Measurements from ENCODE around the gene TMEM245. TPM values are rescaled to one million over a fixed set of nuclear protein-coding genes. Genes with fewer than 3 reads are reported as not detected.

The TMEM245 gene
- total and polyA plus RNA-seq, 2 donors (not counting 1 experiment from before 2014, with no cell fraction given), result 48.2 to 48.8 TPM

- H3K36me3 ChIP-seq (ENCODE audit: control insufficient read depth, insufficient read depth, low read length), result peaks cover 2% of the 10 kb centered on the region
- H3K4me1 ChIP-seq (ENCODE audit: control insufficient read depth, extremely low read depth, insufficient read depth, low read length), result peaks cover 4% of the 10 kb centered on the region
- H3K9ac ChIP-seq (ENCODE audit: insufficient read depth, low read length), result no peak overlapping the region
- H3K27me3 ChIP-seq (ENCODE audit: control insufficient read depth, insufficient read depth, low read length), result no peaks in the 10 kb centered on the region
- no peaks in the 10 kb centered on the region for H3K9me3 ChIP-seq (ENCODE audit: control insufficient read depth, insufficient read depth, low read depth, low read length)
- H4K20me1 ChIP-seq (ENCODE audit: control insufficient read depth, extremely low read depth, insufficient read depth, low read length), result no peaks in the 10 kb centered on the region
- no peak overlapping the region for H3K27ac ChIP-seq (ENCODE audit: insufficient read depth, low read length)
- no peak overlapping the region for H3K4me3 ChIP-seq (replicated peaks in 1 of 4; ENCODE audit: control extremely low read depth in 1 of 4, insufficient read depth in 1 of 4, low read depth in 3 of 4, low read length in 4 of 4)
- DNase-seq (ENCODE audit: low read depth in 2 of 2), result no peak
- TF ChIP-seq EZH2 (IDR thresholded peaks at IDR 0.05; ENCODE audit: low read length, missing control alignments), result no peak
- TF ChIP-seq CTCF (conservative IDR thresholded peaks at IDR 0.05 in 1 of 2, IDR thresholded peaks at IDR 0.05 in 1 of 2; ENCODE audit: low read depth in 1 of 2, low read length in 2 of 2), result no peak
- no peak overlapping the region for H2AFZ ChIP-seq (ENCODE audit: low read length)
- H3K79me2 ChIP-seq (ENCODE audit: control insufficient read depth, insufficient read depth, low read length), result no peaks in the 10 kb centered on the region
- H3K4me2 ChIP-seq (ENCODE audit: extremely low read depth, insufficient read depth, low read length), result no peak overlapping the region
Measured at GRCh38 chr9:109043578-109043977, 76.2 kb downstream of the TMEM245 start.

DNA sequence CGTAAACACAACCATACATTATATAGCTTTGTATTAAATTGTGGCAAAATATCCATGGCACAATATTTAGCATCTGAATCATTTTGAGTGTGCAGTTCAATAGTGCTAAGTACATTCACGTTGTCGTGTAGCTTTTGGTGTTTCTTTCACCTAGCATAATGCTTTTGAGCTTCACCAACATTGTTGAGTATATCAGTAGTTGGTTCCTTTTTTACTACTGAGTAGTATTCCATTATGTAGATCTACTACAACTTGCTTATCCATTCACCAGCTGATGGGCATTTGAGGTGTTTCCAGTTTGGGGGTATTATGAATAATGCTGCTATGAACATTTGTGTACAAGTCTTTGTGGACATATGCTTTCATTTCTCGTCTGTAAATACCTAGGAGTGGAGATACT, 79.2 kb downstream of the TMEM245 start:
- Histone ChIP-seq H3K9me3 (ENCODE audit: control insufficient read depth, insufficient read depth, low read depth, low read length) (no peaks in the 10 kb centered on the region), H3K4me2 (ENCODE audit: extremely low read depth, insufficient read depth, low read length) (no peak overlapping the region), H3K36me3 (ENCODE audit: control insufficient read depth, insufficient read depth, low read length) (no peaks in the 10 kb centered on the region), H3K27me3 (ENCODE audit: control insufficient read depth, insufficient read depth, low read length) (no peaks in the 10 kb centered on the region), H2AFZ (ENCODE audit: low read length) (no peak overlapping the region), H3K4me1 (ENCODE audit: control insufficient read depth, extremely low read depth, insufficient read depth, low read length) (peaks cover 12% of the 10 kb centered on the region), H3K4me3 (replicated peaks in 1 of 4; ENCODE audit: control extremely low read depth in 1 of 4, insufficient read depth in 1 of 4, low read depth in 3 of 4, low read length in 4 of 4) (no peak overlapping the region), H3K9ac (ENCODE audit: insufficient read depth, low read length) (no peak overlapping the region), H3K79me2 (ENCODE audit: control insufficient read depth, insufficient read depth, low read length) (no peaks in the 10 kb centered on the region), H4K20me1 (ENCODE audit: control insufficient read depth, extremely low read depth, insufficient read depth, low read length) (no peaks in the 10 kb centered on the region), H3K27ac (ENCODE audit: insufficient read depth, low read length) (no peak overlapping the region)
- no peak for DNase-seq (ENCODE audit: low read depth in 2 of 2)
- no peak for TF ChIP-seq EZH2 (IDR thresholded peaks at IDR 0.05; ENCODE audit: low read length, missing control alignments)

DNA sequence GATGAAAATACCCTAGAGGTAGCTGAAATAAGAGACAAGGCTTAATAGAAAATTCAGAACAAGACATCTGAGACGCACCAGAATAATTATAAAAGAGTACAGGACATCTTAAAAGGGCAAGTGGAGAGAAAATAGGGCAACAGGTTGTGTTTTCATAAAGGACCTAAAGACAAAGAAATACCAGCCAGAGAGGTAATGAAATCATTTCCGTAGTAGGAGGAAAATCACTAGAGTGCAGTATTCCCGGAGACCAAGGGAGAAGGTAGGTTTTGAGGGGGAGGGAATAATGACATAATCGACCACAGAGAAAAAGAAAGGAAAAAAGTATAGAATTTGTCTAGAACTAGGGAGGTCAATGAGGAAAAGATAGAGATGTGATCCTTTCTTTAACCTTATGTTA, 80.2 kb downstream of the TMEM245 start:
- Histone ChIP-seq H3K9ac (ENCODE audit: insufficient read depth, low read length) (no peak overlapping the region), H3K4me2 (ENCODE audit: extremely low read depth, insufficient read depth, low read length) (no peak overlapping the region)
- TF ChIP-seq EZH2 (IDR thresholded peaks at IDR 0.05; ENCODE audit: low read length, missing control alignments) (no peak), CTCF (conservative IDR thresholded peaks at IDR 0.05 in 1 of 2, IDR thresholded peaks at IDR 0.05 in 1 of 2; ENCODE audit: low read depth in 1 of 2, low read length in 2 of 2) (no peak)

More for the DNA sequence above, 80.2 kb downstream of the TMEM245 start:
- H3K4me1 ChIP-seq (ENCODE audit: control insufficient read depth, extremely low read depth, insufficient read depth, low read length), result peaks cover 12% of the 10 kb centered on the region
- H3K9me3 ChIP-seq (ENCODE audit: control insufficient read depth, insufficient read depth, low read depth, low read length), result no peaks in the 10 kb centered on the region
- H2AFZ ChIP-seq (ENCODE audit: low read length), result no peak overlapping the region
- no peaks in the 10 kb centered on the region for H3K27me3 ChIP-seq (ENCODE audit: control insufficient read depth, insufficient read depth, low read length)
- H4K20me1 ChIP-seq (ENCODE audit: control insufficient read depth, extremely low read depth, insufficient read depth, low read length), result no peaks in the 10 kb centered on the region
- H3K36me3 ChIP-seq (ENCODE audit: control insufficient read depth, insufficient read depth, low read length), result no peaks in the 10 kb centered on the region
- H3K4me3 ChIP-seq (replicated peaks in 1 of 4; ENCODE audit: control extremely low read depth in 1 of 4, insufficient read depth in 1 of 4, low read depth in 3 of 4, low read length in 4 of 4), result no peak overlapping the region
- no peak for DNase-seq (ENCODE audit: low read depth in 2 of 2)
- no peaks in the 10 kb centered on the region for H3K79me2 ChIP-seq (ENCODE audit: control insufficient read depth, insufficient read depth, low read length)
- H3K27ac ChIP-seq (ENCODE audit: insufficient read depth, low read length), result no peak overlapping the region
